ENCODE results near the gene CEBPA.

Gene CEBPA

GRCh38 chr19:33343301-33343700, 41.0 kb upstream of the CEBPA start:
- Histone ChIP-seq H3K36me3 (no peaks in the 10 kb centered on the region), H3K27me3 (peaks cover 78% of the 10 kb centered on the region), H3K9me3 (no peaks in the 10 kb centered on the region), H3K4me3 (ENCODE audit: low read depth in 1 of 2, low read length in 1 of 2) (no peak overlapping the region), H3K27ac (no peak overlapping the region), H3K4me1 (ENCODE audit: control insufficient read depth in 1 of 2, insufficient read depth in 1 of 2, low read depth in 1 of 2, low read length in 1 of 2) (no peaks in the 10 kb centered on the region)
- TF ChIP-seq, protein P1, sequence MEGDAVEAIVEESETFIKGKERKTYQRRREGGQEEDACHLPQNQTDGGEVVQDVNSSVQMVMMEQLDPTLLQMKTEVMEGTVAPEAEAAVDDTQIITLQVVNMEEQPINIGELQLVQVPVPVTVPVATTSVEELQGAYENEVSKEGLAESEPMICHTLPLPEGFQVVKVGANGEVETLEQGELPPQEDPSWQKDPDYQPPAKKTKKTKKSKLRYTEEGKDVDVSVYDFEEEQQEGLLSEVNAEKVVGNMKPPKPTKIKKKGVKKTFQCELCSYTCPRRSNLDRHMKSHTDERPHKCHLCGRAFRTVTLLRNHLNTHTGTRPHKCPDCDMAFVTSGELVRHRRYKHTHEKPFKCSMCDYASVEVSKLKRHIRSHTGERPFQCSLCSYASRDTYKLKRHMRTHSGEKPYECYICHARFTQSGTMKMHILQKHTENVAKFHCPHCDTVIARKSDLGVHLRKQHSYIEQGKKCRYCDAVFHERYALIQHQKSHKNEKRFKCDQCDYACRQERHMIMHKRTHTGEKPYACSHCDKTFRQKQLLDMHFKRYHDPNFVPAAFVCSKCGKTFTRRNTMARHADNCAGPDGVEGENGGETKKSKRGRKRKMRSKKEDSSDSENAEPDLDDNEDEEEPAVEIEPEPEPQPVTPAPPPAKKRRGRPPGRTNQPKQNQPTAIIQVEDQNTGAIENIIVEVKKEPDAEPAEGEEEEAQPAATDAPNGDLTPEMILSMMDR (IDR thresholded peaks at IDR 0.05) = no peak

DNA sequence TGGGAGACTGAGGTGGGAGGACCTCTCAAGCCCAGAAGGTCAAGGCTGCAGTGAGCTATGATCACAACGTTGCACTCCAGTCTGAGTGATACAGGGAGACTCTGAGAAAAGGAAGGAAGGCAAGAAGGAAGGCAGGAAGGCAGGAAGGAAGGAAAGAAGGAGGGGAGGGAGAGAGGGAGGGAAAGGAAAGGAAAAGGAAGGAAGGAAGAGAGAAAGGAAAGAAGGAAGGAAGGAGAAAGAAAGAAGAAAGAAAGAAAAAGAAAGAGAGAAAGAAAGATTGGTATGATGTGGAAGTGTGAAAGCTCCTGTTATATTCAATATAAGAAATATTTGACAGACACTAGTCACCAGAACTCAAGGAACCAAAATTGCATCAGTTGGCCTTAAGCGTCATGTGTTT, 38.7 kb upstream of the CEBPA start:
- H3K9me3 ChIP-seq = no peaks in the 10 kb centered on the region
- H3K27ac ChIP-seq = no peak overlapping the region
- TF ChIP-seq, protein P1 (IDR thresholded peaks at IDR 0.05) = no peak
- no peak overlapping the region for H3K4me3 ChIP-seq (ENCODE audit: low read depth in 1 of 2, low read length in 1 of 2)
- peaks cover 57% of the 10 kb centered on the region for H3K27me3 ChIP-seq
- no peaks in the 10 kb centered on the region for H3K36me3 ChIP-seq
- no peaks in the 10 kb centered on the region for H3K4me1 ChIP-seq (ENCODE audit: control insufficient read depth in 1 of 2, insufficient read depth in 1 of 2, low read depth in 1 of 2, low read length in 1 of 2)

DNA sequence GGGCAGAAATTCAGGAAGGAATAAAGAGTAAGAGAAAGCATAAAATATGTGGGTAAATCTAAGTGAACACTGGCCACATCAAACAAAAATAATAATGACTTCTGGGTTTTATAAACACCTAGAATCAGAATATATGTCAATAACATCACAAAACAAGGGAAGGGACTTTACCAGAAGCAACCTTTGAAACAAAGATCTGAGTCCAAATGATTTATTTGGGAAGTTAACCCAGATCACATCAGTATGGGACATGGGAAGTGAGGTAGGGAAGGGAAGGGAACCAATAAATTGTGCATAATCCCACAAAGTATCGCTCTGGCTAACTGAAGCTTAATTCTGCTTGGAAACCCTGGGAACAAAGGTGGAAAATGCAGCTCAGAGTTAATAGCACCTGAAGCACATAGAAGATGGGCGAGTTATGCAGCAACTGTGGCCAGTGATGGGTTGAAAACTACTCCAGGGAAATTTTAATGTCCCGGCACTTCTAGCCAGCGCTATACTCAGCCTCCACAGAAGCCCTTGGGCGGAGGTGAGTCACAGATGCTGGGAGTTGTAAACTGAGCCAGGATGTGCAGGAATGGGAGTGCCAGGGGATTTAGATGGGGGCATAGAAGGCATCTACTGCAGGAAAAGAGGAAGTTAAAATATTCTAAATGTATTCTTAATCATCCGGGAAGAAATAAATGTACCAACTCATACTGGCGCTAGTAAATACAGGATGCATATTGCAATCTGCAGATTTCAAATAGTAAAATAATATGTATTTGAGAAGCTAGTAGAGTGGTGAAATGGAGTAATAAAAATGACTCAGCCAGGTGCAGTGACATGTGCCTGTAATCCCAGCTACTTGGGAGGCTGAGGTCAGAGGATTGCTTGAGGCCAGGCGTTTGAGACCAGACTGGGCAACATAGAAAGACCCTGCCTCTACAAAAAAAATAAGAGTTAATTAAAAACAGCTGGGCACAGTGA, 37.0 kb upstream of the CEBPA start:
- Histone ChIP-seq H3K27me3 (peaks cover 40% of the 10 kb centered on the region), H3K9me3 (no peaks in the 10 kb centered on the region), H3K4me1 (ENCODE audit: control insufficient read depth in 1 of 2, insufficient read depth in 1 of 2, low read depth in 1 of 2, low read length in 1 of 2) (no peaks in the 10 kb centered on the region), H3K4me3 (ENCODE audit: low read depth in 1 of 2, low read length in 1 of 2) (no peak overlapping the region), H3K36me3 (no peaks in the 10 kb centered on the region), H3K27ac (no peak overlapping the region)
- TF ChIP-seq, protein P1 (IDR thresholded peaks at IDR 0.05) = no peak

DNA sequence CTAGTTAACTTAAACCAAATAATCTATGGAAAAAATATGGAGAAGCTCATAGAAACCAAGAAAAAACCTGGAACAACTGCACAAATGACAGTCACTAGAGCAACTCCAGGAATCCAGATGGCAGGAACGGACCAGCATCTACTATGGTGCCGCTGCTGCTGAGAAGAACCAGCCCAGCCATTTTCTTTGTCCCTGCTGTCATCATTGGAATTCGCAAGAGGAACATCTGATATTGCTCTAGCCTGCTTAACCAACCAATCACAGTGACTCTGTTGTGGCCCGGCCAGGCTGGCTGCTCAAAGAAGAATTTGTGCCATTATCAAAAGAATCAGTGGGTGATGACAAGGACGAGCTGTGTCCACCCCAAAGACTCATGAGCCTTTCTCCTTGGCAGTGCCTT, 33.1 kb upstream of the CEBPA start:
- H3K9me3 ChIP-seq = no peaks in the 10 kb centered on the region
- no peaks in the 10 kb centered on the region for H3K36me3 ChIP-seq
- TF ChIP-seq, protein P1 (IDR thresholded peaks at IDR 0.05) = no peak
- no peak overlapping the region for H3K4me3 ChIP-seq (ENCODE audit: low read depth in 1 of 2, low read length in 1 of 2)
- H3K4me1 ChIP-seq (ENCODE audit: control insufficient read depth in 1 of 2, insufficient read depth in 1 of 2, low read depth in 1 of 2, low read length in 1 of 2) = peaks cover 10 to 11% of the 10 kb centered on the region in 2 experiments
- peaks cover 13% of the 10 kb centered on the region for H3K27me3 ChIP-seq
- H3K27ac ChIP-seq = no peak overlapping the region

DNA sequence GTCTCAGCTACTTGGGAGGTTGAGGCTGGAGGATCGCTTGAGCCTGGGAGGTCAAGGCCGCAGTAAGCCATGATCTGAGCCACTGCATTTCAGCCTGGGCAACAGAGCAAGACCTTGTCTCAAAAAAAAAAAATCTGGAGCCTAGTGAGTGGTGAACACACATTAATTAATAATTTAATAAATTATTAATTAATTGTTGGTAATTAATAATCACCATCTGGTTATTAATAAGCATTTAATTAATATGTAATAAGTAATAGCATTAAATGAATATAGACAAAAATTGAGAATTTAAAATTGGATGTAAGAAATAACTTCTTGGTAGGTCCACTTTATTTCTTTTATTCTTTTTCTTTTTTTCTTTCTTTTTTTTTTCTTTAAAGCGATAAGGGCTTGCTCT, 31.9 kb upstream of the CEBPA start:
- H3K36me3 ChIP-seq = no peaks in the 10 kb centered on the region
- TF ChIP-seq, protein P1 (IDR thresholded peaks at IDR 0.05) = no peak
- H3K4me1 ChIP-seq (ENCODE audit: control insufficient read depth in 1 of 2, insufficient read depth in 1 of 2, low read depth in 1 of 2, low read length in 1 of 2) = peaks cover 19 to 22% of the 10 kb centered on the region in 2 experiments
- no peaks in the 10 kb centered on the region for H3K9me3 ChIP-seq
- H3K27me3 ChIP-seq = peaks cover 11% of the 10 kb centered on the region
- H3K4me3 ChIP-seq (ENCODE audit: low read depth in 1 of 2, low read length in 1 of 2) = no peak overlapping the region
- H3K27ac ChIP-seq = no peak overlapping the region

Data from neutrophil (primary cell).